Neuronal stem cell (in vitro differentiated cells): Measurements from ENCODE around the gene SOD2.
"Not testable (repeated sequence)": the region's sequence is repeated elsewhere in the genome, so short reads cannot be mapped to it uniquely, and the experiment has no call there.

Source experiments
- DNase-seq: peaks from one replicate; pipeline ENCODE4 v3.0.0-alpha.2; 2013; ENCODE audit warnings: low spot score
- H2AFZ ChIP-seq: one replicate; pipeline ENCODE4 v1.6.1; 2013; ENCODE audit warnings: mild to moderate bottlenecking, low read length, inconsistent platforms
- H2AK5ac ChIP-seq: 2 replicates; pipeline ENCODE4 v1.6.1; 2013; ENCODE audit warnings: low read depth, mild to moderate bottlenecking, inconsistent platforms, low read length, moderate library complexity, mixed read lengths
- H2BK120ac ChIP-seq: 2 replicates; pipeline ENCODE4 v1.6.1; 2013; ENCODE audit warnings: low read depth, mild to moderate bottlenecking, inconsistent platforms, low read length, moderate library complexity, mixed read lengths
- H2BK12ac ChIP-seq: one replicate; pipeline ENCODE4 v1.6.1; 2013; ENCODE audit warnings: low read length, inconsistent platforms
- H2BK15ac ChIP-seq: 2 replicates; pipeline ENCODE4 v1.6.1; 2013; ENCODE audit warnings: mild to moderate bottlenecking, low read length, inconsistent platforms, mixed read lengths
- H2BK5ac ChIP-seq: one replicate; pipeline ENCODE4 v1.6.1; 2013; ENCODE audit warnings: inconsistent platforms, mild to moderate bottlenecking, low read length, moderate library complexity
- H3K14ac ChIP-seq: one replicate; pipeline ENCODE4 v1.6.1; 2013; ENCODE audit warnings: low read length, inconsistent platforms
- H3K18ac ChIP-seq: 2 replicates; pipeline ENCODE4 v1.6.1; 2013; ENCODE audit warnings: low read length, inconsistent platforms
- H3K23ac ChIP-seq: 2 replicates; pipeline ENCODE4 v1.6.1; 2013; ENCODE audit warnings: low read depth, mild to moderate bottlenecking, mixed read lengths, low read length, inconsistent platforms; ENCODE audit not compliant: poor library complexity
- H3K27ac ChIP-seq: replicated peaks from 3 replicates; pipeline ENCODE4 v1.5.1; 2013; ENCODE audit warnings: low read length, inconsistent platforms
- H3K27me3 ChIP-seq, 3 experiments: 2 replicates each; pipeline ENCODE4 v1.6.1; 2013; ENCODE audit warnings: low read length in 3 of 3, mild to moderate bottlenecking in 2 of 3, inconsistent platforms in 1 of 3, low read depth in 1 of 3, mixed read lengths in 1 of 3, moderate library complexity in 1 of 3; ENCODE audit not compliant: control insufficient read depth in 3 of 3, insufficient read depth in 3 of 3
- H3K36me3 ChIP-seq, 2 donors: replicated peaks in 1 of 2; 2 replicates each; pipeline ENCODE4 v1.6.1; 2013; ENCODE audit warnings: low read length in 2 of 2; ENCODE audit not compliant: control insufficient read depth in 2 of 2, insufficient read depth in 2 of 2
- H3K4ac ChIP-seq: 2 replicates; pipeline ENCODE4 v1.6.1; 2013; ENCODE audit warnings: inconsistent platforms, mild to moderate bottlenecking, low read length, moderate library complexity
- H3K4me1 ChIP-seq, 2 donors: 1 replicate in 1 of 2; 2 replicates in 1 of 2; pipeline ENCODE4 v1.6.1; 2013; ENCODE audit warnings: low read length in 2 of 2, low read depth in 1 of 2; ENCODE audit not compliant: control insufficient read depth in 2 of 2, insufficient read depth in 1 of 2
- H3K4me2 ChIP-seq: one replicate; pipeline ENCODE4 v1.6.1; 2013; ENCODE audit warnings: mild to moderate bottlenecking, low read length, inconsistent platforms; ENCODE audit not compliant: insufficient read depth, poor library complexity, severe bottlenecking
- H3K4me3 ChIP-seq, 2 donors: 2 replicates each; pipeline ENCODE4 v1.5.1; 2013; ENCODE audit warnings: low read length in 2 of 2, mild to moderate bottlenecking in 2 of 2, inconsistent platforms in 1 of 2, moderate library complexity in 1 of 2
- H3K79me1 ChIP-seq: one replicate; pipeline ENCODE4 v1.6.1; 2013; ENCODE audit warnings: low read depth, mild to moderate bottlenecking, inconsistent platforms, low read length, moderate library complexity
- H3K9ac ChIP-seq: one replicate; pipeline ENCODE4 v1.6.1; 2013; ENCODE audit warnings: mild to moderate bottlenecking, low read depth, low read length, inconsistent platforms; ENCODE audit not compliant: poor library complexity
- H3K9me3 ChIP-seq, 2 donors: replicated peaks in 1 of 2; 2 replicates each; pipeline versions ENCODE3 to v1.6.1; 2013; ENCODE audit warnings: low read length in 2 of 2, mild to moderate bottlenecking in 2 of 2, inconsistent platforms in 1 of 2, low read depth in 1 of 2, mixed read lengths in 1 of 2, moderate library complexity in 1 of 2; ENCODE audit not compliant: control insufficient read depth in 2 of 2, insufficient read depth in 1 of 2
- H4K8ac ChIP-seq: one replicate; pipeline ENCODE4 v1.6.1; 2013; ENCODE audit warnings: low read depth, mild to moderate bottlenecking, inconsistent platforms, low read length, moderate library complexity
- H4K91ac ChIP-seq: one replicate; pipeline ENCODE4 v1.6.1; 2013; ENCODE audit warnings: low read length, low read depth, mild to moderate bottlenecking, inconsistent platforms; ENCODE audit not compliant: poor library complexity
- WGBS, 2 donors: extraction: QIAGEN DNeasy Blood & Tissue Kit; methylation state at CpG; one replicate each; pipeline ENCODE4 v1.1.7; 2013; ENCODE audit warnings: missing lambda C conversion rate in 2 of 2, mixed read lengths in 1 of 2; ENCODE audit not compliant: insufficient read length in 2 of 2, insufficient replicate concordance in 1 of 2; ENCODE audit errors: extremely low coverage in 2 of 2; 5-methylcytosine and 5-hydroxymethylcytosine counted together

The SOD2 gene

DNA sequence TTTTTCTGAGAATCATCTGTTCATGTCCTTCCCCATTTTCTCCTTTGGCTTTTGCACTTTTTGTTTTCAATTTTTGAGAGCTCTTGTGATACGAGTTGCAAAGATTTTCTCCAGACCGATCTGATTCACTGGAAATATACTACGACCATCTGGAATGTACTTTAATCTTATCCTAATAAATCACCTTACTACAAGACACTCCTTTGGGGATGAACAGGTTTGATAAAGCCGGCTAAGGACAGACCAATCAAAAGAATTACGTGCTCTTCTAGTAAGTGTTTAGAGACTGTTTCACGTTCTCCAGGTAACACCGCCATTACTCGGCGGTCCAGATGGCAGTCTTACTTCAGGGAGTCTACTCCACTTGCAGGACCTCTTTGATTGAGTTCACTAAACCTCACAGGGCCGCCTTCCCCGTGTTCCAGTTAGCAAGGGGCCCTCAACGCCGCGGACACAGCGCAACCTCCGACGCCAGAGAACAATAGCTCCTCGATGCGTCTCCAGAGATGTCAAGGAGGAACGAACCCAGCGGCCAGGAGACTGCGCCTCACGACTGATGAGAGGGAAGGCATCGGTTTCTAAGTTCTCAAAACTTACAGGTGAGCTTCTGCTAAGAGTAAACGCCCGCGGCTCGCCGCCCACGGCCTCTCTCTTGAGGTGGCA is 33.3 kb upstream of the SOD2 start:
- Histone ChIP-seq H3K14ac (no peak overlapping the region), H2BK15ac (no peak overlapping the region), H4K91ac (no peak overlapping the region), H3K23ac (peak overlapping the region; percentile 100), H2AFZ (peak overlapping the region; percentile 97), H3K4ac (no peak overlapping the region), H3K18ac (peak overlapping the region; percentile 92), H4K8ac (no peak overlapping the region), H2BK12ac (no peak overlapping the region), H3K9me3 (peaks cover 0 to 11% of the 10 kb centered on the region in 2 donors), H3K27me3 (no peaks in the 10 kb centered on the region), H3K36me3 (peaks cover 2 to 58% of the 10 kb centered on the region in 2 donors), H3K4me3 (peak overlapping the region; percentile 88 to 95), H2BK120ac (no peak overlapping the region), H3K79me1 (peaks cover 3% of the 10 kb centered on the region), H3K27ac (peak overlapping the region; percentile 100), H3K4me1 (peaks cover 5 to 6% of the 10 kb centered on the region in 2 donors), H2AK5ac (no peak overlapping the region), H3K4me2 (peak overlapping the region; percentile 65), H2BK5ac (peak overlapping the region; percentile 99), H3K9ac (peak overlapping the region; percentile 79)
- no CpG with 5 or more reads among the region's 30 CpGs for WGBS, 2 donors
- DNase-seq: no peak

DNA sequence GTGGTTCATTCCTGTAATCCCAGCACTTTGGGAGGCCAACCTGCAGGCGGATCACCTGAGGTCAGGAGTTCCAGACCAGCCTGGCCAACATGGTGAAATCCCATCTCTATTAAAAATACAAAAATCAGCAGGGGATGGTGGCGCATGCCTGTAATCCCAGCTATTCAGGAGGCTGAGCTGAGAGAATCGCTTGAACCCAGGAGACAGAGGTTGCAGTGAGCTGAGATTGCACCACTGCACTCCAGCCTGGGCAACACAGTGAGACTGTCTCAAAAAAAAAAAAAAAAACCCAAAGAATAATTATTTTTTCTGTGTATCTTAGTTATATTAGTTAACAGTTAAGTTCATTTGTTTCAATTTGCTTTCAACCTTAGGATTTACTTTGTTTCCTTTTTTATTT is 32.2 kb upstream of the SOD2 start:
- H2BK12ac ChIP-seq, H4K91ac ChIP-seq, H3K4me3 ChIP-seq, H3K18ac ChIP-seq, H3K4me1 ChIP-seq, H2AFZ ChIP-seq, H3K23ac ChIP-seq, H2AK5ac ChIP-seq, H3K79me1 ChIP-seq, DNase-seq, H3K27ac ChIP-seq, H4K8ac ChIP-seq, H3K14ac ChIP-seq, H2BK15ac ChIP-seq, H2BK120ac ChIP-seq, H2BK5ac ChIP-seq, H3K4me2 ChIP-seq, H3K4ac ChIP-seq, H3K27me3 ChIP-seq, H3K9ac ChIP-seq: not testable (repeated sequence)
- WGBS, 2 donors: no CpG with 5 or more reads among the region's 3 CpGs
- H3K9me3 ChIP-seq: peaks cover 0 to 10% of the 10 kb centered on the region in 2 donors
- H3K36me3 ChIP-seq: peaks cover 2 to 47% of the 10 kb centered on the region in 2 donors

DNA sequence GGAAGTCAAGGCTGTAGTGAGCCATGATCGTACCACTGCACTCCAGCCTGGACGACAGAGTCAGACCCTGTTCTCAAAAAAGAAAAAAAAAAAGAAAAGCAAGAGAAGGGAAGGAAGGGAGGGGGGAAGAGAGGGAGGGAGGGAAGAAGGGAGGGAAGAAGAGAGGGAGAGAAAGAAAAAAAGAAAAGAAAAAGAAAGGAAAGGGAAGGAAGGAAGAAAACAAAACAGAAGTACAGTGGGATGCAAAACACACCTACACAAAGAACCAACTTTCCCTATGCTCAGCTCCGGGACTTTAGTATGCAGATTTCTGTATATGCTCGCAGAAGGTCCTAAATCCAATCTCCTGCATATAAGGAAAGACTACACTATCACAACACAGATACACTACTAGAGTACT is 31.7 kb upstream of the SOD2 start:
- Histone ChIP-seq H3K23ac (no peak overlapping the region), H3K27me3 (no peaks in the 10 kb centered on the region), H3K4me2 (no peak overlapping the region), H2BK12ac (no peak overlapping the region), H2BK15ac (no peak overlapping the region), H2AK5ac (no peak overlapping the region), H3K4me1 (peaks cover 4% of the 10 kb centered on the region in 2 donors), H3K4me3 (no peak overlapping the region), H2BK5ac (no peak overlapping the region), H3K9me3 (peaks cover 0 to 10% of the 10 kb centered on the region in 2 donors), H4K8ac (no peak overlapping the region), H2BK120ac (no peak overlapping the region), H3K4ac (no peak overlapping the region), H3K9ac (no peak overlapping the region), H4K91ac (no peak overlapping the region), H3K18ac (no peak overlapping the region), H3K27ac (no peak overlapping the region), H3K36me3 (peaks cover 2 to 42% of the 10 kb centered on the region in 2 donors), H2AFZ (no peak overlapping the region), H3K79me1 (peaks cover 3% of the 10 kb centered on the region), H3K14ac (no peak overlapping the region)
- no peak for DNase-seq
- WGBS, 2 donors: no CpG with 5 or more reads among the region's 4 CpGs

DNA sequence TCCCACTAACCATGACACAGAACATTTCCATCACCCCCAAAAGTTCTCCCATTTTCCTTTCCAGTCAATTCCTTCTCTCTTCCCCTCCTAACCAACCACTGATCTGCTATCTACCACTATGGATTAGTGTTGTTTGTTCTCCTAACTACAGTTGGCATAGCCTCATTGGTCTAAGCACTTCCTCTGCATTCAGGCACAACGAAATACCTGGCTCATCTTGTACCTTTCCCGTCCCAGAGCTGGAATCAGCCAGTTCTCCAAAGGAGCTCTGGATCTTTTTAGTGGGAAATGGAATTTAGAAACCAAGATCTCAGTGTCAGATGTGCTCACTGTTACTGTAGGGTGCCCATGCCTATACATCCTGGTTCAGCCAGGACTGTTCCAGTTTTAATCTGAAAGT is 30.2 kb upstream of the SOD2 start:
- Histone ChIP-seq H2BK15ac (no peak overlapping the region), H3K79me1 (peaks cover 3% of the 10 kb centered on the region), H2AFZ (no peak overlapping the region), H2BK120ac (no peak overlapping the region), H3K27me3 (no peaks in the 10 kb centered on the region), H2AK5ac (no peak overlapping the region), H2BK5ac (no peak overlapping the region), H3K4me2 (no peak overlapping the region), H4K91ac (no peak overlapping the region), H3K9me3 (peaks cover 0 to 10% of the 10 kb centered on the region in 2 donors), H3K4ac (no peak overlapping the region), H3K18ac (no peak overlapping the region), H3K4me3 (no peak overlapping the region), H3K4me1 (peaks cover 0 to 1% of the 10 kb centered on the region in 2 donors), H2BK12ac (no peak overlapping the region), H3K14ac (no peak overlapping the region), H4K8ac (no peak overlapping the region), H3K36me3 (peaks cover 2 to 31% of the 10 kb centered on the region in 2 donors), H3K27ac (no peak overlapping the region), H3K9ac (no peak overlapping the region), H3K23ac (no peak overlapping the region)
- DNase-seq: no peak
- no CpG with 5 or more reads among the region's 2 CpGs for WGBS, 2 donors
